HK-2 (cell line): ENCODE results near the gene EML4.
"Not testable (repeated sequence)": the region's sequence is repeated elsewhere in the genome, so short reads cannot be mapped to it uniquely, and the experiment has no call there.

Source experiments
- DNase-seq: peaks from one replicate; pipeline ENCODE4 v3.0.0-alpha.2; 2018; ENCODE audit not compliant: unreplicated experiment

The EML4 gene

DNA sequence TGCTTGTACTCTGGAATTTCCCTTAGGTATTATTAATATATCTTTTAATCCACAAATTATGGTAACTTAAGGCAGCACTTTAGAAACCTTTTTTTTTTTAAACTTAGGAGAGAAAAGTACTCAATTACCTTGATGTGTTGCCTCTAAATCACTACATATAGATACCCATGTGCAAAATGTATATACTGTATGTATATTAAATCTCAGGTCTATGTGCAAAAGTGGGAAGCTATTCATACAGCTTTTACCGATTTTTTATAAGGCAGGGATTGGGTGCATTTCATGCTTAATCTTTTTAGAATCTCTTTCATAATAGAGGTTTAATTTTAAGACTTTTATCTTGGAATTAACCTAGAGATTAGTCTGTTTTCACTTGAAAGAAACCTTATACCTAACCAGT lies 3.4 kb downstream of the EML4 start:
- DNase-seq: no peak

DNA sequence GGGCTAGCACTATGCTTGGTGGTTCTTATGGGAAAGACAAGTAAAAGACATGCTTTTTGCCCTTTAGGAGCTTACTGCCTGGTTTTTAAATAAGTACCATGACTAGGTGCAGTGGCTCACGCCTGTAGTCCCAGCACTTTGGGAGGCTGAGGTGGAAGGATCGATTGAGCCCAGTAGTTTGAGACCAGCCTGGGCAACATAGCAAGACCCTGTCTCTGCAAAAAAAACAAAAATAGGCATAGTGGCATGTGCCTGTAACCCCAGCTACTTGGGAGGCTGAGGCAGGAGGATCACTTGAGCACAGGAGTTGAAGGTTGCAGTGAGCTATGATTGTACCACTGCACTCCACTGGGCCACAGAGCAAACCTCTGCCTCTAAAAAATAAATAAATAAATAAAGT lies 4.3 kb downstream of the EML4 start:
- DNase-seq: not testable (repeated sequence)

DNA sequence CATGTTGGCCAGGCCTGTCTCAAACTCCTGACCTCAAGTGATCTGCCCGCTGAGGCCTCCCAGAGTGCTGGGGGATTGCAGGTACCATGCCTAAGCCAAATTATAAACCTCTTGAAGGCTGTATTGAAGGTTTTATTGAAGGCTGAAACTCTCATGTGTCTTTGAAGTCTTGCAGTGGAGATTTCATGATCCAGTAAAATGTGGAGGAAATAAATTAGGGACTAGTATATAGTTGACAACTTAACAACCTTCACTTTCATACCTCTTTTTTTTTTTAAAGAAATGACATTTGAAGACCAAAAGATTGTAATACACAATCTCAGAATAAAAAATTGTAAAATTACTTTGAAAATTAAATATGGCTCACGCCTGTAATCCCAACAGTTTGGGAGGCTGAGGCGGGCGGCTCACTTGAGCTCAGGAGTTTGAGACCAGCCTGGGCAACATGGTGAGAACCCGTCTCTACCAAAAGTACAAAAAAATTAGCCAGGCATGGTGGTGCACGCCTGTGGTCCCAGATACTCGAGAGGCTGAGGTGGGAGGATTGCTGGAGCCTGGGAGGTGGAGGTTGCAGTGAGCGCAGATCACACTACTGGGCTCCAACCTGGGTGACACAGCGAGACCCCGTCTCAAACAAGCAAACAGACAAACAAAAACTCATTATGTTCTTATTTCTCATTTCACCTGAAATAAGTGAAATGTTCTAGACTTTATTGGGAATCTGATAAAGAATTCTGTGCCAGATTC lies 8.0 kb downstream of the EML4 start:
- no peak for DNase-seq

DNA sequence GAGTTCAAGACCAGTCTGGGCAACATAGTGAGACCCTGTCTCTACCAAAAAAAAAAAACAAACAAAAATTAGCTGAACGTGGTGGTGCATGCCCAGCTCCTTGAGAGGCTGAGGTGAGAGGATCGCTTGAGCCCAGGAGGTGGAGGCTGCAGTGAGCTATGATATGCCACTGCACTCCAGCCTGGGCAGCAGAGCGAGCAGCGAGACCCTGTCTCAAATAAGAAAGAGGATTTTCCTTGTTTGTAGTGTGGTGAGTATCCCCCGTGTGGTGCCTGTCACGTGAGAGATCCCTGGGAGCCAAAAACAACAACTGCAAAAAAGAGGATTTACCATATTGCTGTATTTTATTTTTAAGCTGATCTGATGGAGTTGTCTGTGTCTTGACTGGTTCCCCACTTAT lies 9.2 kb downstream of the EML4 start:
- DNase-seq: no peak

DNA sequence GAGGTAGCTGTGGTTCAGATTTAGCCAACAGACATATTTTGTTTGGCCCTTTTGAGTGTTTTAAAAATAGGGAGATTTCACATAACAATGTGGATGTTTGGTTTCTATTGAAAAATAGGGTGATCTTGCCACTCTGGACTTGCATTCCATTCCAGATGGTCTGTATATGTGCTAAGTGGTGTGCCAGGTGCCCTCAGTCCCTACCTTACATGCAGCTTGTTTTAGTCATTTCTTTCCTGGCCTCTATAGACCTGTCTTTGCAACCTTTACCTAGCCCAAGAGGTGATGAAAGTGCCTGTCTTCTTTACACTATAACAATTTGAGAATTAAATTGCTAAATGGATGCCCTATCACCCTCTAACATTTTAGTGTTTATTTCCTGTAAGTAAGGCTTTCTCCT lies 11.1 kb downstream of the EML4 start:
- DNase-seq: no peak

DNA sequence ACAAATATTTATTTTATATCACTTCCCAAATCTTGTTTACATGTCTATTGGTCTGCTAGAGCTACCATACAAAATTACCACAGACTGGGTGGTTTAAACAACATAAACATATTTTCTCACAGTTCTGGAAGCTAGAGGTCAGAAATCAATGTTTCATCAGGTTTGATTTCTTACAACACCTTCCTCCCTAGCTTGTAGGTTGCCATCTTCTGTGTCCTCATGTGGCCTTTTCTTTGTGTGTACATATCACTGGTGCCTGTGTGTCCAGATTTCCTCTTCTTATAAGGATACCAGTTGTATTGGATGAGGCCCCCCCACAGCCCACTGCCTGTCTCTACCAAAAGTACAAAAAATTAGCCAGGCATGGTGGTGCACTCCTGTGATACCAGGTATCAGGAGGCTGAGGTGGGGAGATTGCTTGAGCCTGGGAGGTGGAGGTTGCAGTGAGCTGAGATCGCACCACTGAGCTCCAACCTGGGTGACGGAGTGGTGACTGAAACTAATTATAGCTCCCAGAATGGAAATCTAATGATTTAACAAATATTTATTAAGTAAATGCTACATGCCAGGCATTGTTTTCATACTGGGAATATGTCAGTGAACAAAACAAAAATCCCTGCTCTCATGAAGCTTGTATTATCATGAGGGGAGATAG lies 13.6 kb downstream of the EML4 start:
- DNase-seq: no peak

DNA sequence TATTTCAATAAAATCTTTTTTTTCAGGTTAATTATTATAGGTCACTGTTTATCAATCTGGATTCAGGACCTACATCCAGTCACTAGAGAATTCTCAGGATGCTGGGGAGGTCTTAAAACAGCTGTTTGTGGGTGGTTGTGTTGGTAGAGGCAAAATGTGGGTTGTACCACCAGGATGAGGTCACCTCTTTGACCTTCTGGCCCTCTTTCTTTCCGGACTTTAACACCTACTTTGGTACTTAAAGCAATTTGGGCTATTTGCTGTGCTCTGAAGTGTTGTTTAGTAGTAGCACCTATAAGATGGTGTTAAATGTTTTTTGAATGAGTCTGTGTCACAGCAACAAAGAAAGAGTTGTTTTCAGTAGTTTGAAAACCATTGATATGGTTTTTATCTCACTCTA lies 14.6 kb downstream of the EML4 start:
- no peak for DNase-seq

DNA sequence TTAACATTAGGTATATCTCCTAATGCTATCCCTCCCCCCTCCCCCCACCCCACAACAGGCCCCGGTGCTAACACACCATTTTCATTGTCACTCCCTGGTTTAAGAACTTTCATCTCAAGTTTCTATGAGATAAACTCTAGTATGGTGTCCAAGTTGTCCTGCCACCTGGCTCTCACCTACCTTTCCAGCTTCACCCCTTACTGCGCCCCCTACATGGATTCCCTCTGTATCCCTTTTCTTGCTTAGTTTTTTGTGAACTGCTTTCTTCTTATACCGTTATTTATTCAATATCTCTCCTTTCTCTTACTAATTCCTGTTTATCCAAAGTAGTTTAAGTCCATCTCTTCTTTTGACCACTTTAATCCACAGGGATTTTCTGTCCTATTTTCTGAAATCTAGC lies 15.2 kb downstream of the EML4 start:
- DNase-seq: no peak

DNA sequence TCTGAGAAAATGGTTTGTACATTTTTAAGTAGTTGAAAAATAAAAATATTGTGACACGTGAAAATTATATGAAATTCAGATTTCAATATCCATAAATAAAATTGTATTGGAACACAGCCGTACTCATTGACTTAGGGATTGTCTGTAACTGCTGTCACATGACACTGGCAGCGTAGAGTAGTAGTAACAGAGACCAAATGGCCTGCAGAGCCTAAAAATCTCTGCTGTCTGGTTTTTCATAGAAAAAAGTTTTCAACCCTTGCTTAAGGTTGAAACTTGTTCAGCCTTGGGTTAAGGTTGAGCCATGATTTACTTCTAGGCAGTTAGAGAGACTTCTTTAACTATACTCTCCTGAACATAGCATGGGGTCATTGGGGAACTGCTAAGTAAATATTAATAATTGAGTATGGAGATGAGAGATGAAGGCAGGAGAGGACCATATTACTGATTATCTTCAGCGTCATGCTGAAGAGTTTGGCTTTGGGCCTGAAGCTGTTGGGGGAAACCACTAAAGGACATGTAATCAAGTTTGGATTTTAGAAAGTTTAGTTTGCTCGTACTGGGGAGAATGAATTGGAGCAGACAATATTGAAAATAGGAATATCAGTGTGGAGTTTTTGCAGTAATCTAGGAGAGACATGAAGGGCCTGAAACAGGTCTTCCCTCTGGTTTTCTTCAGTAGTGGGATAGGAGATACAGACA lies 16.2 kb downstream of the EML4 start:
- DNase-seq: no peak

DNA sequence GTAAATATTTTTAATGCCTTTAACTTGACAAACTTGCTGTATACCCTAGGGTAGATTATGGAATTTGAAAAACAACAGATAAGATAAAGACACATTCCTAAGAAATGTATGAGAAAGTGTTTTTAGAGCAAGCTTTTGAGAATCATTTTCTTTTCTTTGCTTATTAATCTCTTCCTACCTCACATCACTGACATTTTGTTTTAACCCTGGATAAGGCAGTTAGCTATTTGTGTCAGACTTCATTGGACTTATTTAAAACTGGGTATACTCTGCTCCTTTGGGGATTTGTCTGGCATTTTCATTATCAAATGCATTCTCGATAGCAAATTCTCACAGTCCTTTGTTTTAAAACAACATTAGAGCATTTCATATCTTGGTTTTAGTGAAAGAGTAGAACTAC lies 17.2 kb downstream of the EML4 start:
- DNase-seq: no peak

DNA sequence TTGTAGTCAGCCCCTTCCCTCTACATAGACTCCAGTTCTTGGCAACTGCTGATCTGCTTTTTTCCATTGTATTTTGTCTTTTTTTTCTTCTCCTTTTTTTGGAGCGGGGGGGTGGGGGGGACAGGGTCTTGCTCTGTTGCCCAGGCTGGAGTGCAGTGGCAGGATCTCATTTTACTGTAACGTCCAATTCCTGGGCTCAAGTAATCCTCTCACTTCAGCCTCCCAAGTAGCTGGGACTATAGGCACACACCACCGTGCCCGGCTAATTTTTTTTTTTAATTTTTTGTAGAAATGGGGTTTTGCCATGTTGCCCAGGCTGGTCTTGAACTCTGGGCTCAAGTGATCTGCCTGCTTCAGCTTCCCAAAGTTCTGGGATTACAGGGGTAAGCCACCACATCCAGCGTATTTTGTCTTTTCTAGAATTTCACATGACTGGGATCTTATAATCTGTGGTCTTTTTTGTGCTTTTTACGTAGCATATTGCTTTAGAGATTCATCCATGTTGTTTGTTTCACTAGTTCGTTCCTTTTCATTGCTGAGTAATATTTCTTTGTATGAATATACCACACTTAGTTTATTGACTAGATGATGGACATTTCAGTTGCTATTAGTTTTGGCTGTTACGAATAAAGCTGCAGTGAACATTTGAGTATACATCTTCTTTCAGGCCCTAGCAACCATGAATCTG lies 17.9 kb downstream of the EML4 start:
- DNase-seq: no peak

DNA sequence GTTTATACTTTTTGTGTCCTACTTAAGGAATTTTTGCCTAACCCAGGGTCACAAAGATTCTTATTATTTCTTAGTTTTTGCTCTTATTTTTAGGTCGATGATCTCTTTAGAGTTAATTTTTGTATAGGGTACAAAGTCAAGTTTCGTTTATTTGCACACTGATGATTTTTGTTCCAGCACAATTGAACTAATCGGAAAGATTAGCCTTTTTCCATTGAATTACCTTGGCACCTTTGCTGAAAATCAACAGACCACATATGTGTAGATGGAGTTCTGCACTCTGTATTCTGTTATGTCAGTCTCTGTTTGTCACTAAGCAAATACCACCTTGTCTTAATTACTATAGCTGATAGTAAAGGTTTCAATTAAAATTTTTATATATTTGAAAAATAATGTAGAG lies 18.7 kb downstream of the EML4 start:
- no peak for DNase-seq

DNA sequence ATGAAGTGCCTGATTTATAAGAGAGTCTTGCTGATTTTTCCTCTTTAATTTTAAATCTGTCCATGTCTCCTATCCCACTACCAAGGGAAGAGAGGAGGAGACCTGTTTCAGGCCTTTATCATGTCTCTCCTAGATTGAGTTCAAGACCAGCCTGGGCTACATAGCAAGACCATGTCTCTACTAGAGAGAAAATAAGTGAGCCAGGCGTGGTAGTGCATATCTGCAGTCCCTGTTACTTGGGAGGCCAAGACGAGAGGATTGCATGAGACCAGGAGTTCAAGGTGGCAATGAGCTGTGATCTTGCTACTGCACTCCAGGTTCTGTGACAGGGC lies 20.0 kb downstream of the EML4 start:
- DNase-seq: no peak

DNA sequence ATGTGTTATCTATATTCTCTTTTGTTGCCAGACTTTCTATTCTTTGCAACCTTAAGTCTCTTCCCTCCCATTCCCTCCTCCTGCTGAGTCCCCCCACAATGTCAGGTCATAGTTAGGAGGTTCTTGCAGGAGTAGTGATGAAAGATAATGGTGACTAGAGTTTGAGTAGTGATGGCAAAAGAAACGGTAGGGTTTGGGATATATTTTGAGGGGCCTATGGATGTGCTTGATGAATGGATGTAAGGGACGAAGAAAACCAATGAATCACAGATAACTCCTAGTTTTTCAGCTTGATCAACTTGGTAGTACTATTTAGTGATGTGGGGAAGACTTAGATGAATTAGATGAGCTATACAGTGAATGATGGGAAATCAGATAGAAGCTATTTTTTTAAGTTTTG lies 21.0 kb downstream of the EML4 start:
- no peak for DNase-seq

DNA sequence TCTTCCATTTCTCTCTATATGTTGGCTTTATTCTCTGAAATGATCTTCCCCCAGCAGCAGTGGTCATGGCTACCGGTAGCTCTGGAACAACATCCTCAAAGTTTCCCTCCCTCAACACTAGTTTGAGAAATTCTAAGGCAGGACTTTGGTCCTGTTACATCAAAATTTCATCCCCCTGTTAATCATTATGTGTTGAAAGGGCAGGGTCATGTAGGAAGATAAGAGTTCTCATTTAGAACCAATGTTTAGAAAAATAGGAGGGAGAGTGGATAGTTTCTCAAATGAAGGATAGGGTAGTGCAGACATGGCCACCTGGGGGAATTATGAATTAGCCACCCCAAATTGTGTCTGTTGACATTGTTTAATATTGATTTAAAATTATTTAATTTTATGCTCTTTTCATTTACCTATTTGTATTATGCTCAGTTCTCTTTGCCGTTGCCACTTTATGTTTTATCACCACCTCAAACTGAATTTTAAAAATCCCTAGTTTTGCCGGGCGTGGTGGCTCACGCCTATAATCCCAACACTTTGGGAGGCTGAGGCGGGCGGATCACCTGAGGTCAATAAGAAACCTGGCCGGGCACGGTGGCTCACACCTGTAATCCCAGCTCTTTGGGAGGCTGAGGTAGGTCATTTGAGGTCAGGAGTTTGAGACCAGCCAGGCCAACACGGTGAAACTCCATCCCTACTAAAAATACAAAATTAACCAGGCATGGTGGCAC lies 22.3 kb downstream of the EML4 start:
- DNase-seq: no peak

DNA sequence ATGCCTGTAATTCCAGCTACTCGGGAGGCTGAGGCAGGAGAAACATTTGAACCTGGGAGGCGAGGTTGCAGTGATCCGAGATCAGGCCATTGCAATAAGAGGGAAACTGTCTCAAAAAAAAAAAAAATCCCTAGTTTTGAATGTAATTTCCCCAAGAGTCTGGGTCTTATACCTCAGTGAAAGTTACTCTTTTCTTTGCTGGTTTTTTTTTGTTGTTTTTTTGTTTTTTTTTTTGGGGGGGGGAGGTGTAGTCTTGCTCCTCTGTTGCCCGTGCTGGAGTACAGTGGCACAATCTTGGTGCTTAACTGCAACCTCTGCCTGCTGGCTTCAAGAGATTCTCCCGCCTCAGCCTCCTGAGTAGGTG lies 22.8 kb downstream of the EML4 start:
- DNase-seq: no peak

DNA sequence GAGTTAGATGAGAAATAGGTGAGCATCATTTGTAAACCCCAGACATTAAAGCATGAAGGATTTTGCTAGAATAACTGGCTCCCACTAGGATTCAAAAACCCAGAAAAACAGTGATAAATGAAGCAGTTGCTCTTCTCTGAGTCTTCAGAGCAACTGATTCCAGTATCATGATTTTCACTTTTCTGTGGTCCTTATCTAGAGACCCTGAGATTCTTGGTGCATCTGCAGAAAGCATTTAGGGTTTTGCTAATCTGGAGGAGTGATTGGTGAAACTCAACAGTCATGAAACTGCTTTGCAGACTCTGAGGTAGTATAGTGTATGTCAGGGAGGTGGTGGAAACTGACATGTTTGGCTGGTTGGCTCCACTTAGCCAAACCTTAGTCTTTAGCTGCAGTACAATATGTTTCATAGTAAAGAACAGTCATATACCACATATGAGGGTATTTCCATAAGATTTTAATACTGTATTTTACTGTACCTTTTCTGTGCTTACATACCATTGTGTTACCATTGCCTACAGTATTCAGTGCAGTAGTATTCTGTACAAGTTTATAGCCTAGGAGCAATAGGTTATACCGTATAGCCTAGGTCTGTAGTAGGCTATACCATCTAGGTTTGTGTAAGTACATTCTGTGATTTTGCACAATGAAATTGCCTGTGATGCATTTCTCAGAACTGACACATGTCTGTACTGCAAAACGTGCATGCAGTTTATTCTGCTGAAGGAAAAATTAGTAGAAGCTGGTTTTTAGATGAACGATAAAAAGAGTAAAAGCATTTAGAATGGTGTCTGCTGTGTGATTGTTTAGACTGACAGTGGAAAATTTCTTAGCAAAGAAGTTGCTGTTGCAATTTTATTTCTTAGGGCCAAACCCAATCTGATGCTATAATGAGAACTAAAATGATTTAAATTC lies 23.8 kb downstream of the EML4 start:
- no peak for DNase-seq

DNA sequence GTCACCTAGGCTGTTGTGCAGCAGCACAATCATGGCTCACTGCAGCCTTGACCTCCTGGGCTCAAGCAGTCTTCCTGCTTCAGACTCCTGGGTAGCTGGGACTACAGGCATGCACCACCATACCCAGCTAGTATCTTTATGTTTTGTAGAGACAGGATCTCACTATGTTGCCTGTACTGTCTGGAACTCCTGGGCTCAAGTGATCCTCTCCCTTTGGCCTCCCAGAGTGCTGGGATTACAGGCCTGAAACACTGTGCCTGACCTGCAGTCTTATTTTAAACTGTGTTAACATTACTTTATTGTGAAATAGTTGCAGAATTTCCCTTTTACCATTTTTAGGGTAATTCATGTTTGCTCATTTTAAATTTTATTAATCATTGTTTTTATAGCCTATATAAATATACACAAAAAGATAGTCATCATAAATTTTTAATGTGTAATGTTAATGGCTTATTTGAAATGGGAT lies 24.6 kb downstream of the EML4 start:
- DNase-seq: no peak

DNA sequence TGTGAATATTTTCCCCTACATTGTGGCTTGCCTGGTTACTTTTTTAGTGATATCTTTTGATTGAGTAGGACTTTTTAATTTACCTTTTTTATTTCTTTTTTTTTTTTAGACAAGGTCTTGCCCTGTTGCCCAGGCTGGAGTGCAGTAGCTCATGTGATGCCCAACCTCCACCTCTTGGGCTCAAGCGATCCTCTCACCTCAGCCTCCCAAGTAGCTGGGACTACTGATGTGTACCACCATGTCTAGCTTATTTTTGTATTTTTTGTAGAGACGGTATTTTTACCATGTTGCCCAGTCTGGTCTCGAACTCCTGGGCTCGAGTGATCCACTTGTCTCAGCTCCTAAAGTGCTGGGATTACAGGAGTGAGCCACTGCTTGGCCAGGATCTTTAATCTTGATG lies 25.3 kb downstream of the EML4 start:
- no peak for DNase-seq

DNA sequence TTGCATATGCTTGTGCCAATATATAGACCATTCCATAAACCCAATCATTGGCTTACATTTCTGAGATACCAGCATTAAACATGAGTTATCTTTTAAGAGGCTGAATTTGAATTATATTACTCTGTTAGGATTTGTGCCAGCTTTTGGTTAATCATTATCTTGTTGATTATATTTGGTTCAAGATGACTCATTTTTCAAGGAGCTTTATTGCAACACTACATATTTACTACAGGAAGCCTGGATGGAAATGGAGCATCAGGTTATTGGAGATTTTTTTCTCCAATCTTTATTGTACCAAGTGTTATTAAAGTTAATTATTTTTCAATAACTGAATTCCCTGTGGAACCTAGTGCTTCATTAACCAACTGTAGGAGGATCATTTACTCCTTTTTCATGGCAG lies 26.4 kb downstream of the EML4 start:
- DNase-seq: no peak

DNA sequence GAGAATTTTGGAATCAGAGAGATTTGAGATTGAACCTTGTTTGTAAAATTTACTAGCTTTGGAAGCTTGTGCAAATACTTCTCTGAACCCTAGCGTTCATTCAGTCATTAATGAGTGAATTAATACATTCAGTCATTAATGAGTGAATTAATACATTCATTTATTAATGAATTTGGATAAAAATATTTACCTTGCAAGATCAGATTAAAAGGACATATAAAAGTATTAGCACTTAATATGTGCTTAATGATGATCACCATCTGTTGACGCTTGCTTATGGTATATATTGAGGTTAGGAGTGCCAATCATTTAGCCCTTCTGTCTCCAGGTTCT lies 26.9 kb downstream of the EML4 start:
- DNase-seq: no peak
